GM12878 (cell line): ENCODE results near the gene NBEA.

Source experiments
- EGR1 ChIP-seq, 2 experiments: IDR thresholded peaks; 1 replicate in 1 of 2; 2 replicates in 1 of 2; pipeline ENCODE4 v1.6.1; 2011 to 2012; ENCODE audit warnings: low read depth in 2 of 2, low read length in 2 of 2, borderline replicate concordance in 1 of 2, mild to moderate bottlenecking in 1 of 2, moderate library complexity in 1 of 2
- EP300 ChIP-seq, 2 experiments: fragments of 150-350 bp in 1 of 2; IDR thresholded peaks; 2 replicates each; pipeline ENCODE4 v1.6.1; 2011 to 2012; ENCODE audit warnings: low read depth in 2 of 2, low read length in 2 of 2, borderline replicate concordance in 1 of 2, improper control_type of control experiment in 1 of 2, inconsistent platforms in 1 of 2; ENCODE audit not compliant: control insufficient read depth in 1 of 2
- EZH2 ChIP-seq: IDR thresholded peaks from 2 replicates; pipeline ENCODE4 v1.6.1; 2012; ENCODE audit warnings: low read depth, mild to moderate bottlenecking, control low read depth, inconsistent platforms, low read length, borderline replicate concordance; ENCODE audit not compliant: control insufficient read depth
- TF ChIP-seq, protein P1 (sequence below), 3 experiments: IDR thresholded peaks in 2 of 3; conservative IDR thresholded peaks in 1 of 3; 2 replicates each; pipeline ENCODE4 v1.5.1; 2011; ENCODE audit warnings: low read depth in 3 of 3, low read length in 3 of 3, mild to moderate bottlenecking in 3 of 3, control low read depth in 2 of 3, moderate library complexity in 2 of 3, inconsistent platforms in 1 of 3, mixed read lengths in 1 of 3; ENCODE audit not compliant: control insufficient read depth in 2 of 3, insufficient read depth in 1 of 3; ENCODE audit errors: extremely low read depth in 1 of 3

DNA sequence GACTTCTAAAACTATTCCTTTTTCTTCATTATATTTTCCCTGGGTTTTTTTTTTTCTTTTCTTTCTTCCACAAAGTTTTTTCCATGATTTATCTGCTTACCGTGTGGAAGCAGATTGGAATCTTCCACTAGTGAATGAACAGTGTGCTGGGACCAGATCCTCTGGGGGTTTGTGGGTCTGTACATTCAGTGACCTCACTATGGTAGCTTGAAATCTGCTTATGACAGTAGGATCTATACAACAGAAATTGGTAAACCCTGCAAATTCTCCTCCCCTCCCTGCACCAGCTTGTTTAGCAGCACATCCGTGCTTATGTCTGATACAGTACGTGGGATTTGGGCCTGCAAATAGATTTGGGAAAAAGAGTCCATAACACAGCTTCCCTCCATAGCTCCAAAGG lies 560.4 kb downstream of the NBEA start:
- TF ChIP-seq, protein P1, sequence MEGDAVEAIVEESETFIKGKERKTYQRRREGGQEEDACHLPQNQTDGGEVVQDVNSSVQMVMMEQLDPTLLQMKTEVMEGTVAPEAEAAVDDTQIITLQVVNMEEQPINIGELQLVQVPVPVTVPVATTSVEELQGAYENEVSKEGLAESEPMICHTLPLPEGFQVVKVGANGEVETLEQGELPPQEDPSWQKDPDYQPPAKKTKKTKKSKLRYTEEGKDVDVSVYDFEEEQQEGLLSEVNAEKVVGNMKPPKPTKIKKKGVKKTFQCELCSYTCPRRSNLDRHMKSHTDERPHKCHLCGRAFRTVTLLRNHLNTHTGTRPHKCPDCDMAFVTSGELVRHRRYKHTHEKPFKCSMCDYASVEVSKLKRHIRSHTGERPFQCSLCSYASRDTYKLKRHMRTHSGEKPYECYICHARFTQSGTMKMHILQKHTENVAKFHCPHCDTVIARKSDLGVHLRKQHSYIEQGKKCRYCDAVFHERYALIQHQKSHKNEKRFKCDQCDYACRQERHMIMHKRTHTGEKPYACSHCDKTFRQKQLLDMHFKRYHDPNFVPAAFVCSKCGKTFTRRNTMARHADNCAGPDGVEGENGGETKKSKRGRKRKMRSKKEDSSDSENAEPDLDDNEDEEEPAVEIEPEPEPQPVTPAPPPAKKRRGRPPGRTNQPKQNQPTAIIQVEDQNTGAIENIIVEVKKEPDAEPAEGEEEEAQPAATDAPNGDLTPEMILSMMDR (IDR thresholded peaks at IDR 0.05 in 2 of 3, conservative IDR thresholded peaks at IDR 0.05 in 1 of 3; ENCODE audit: control insufficient read depth in 2 of 3, extremely low read depth in 1 of 3, insufficient read depth in 1 of 3, low read depth in 3 of 3, low read length in 3 of 3): no peak
- TF ChIP-seq EGR1 (IDR thresholded peaks at IDR 0.05; ENCODE audit: borderline replicate concordance in 1 of 2, low read depth in 2 of 2, low read length in 2 of 2) (no peak), EP300 (IDR thresholded peaks at IDR 0.05; ENCODE audit: borderline replicate concordance in 1 of 2, control insufficient read depth in 1 of 2, low read depth in 2 of 2, low read length in 2 of 2) (no peak), EZH2 (no peak)
